Measurements from ENCODE around the gene SCAPER. TPM values are rescaled to one million over a fixed set of nuclear protein-coding genes. Genes with fewer than 3 reads are reported as not detected.

SCAPER gene
- polyA plus RNA-seq, 2 of the 4 experiments (the other 2 are of a cell fraction): 4.9 to 5.5 TPM

DNA sequence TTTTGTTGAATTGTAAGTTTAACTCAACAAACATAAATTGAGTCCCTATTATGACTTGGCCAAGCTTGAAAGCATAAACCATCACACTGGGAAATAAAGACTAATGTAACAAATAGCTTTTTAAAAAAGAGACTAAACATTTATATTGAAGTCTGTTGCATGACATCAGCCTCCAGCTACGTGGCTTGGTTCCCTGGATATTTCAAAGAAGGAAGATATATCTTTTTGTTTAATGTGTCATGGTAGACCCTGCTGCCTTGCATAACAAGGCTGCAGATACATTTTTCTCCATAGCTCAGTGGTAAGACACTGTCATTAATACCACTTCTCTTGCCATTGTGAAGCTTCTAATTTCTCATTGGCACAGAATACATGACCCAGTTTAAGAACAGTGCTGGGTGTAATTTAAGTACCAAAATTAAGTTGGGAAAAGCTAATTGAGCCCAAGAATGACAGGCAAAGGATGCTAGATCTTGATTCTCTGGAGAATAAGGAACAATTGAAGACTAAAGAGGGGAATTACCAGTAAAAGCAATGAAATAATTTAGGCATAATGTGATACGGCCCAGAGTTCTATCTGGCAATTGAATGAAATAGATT is 40.5 kb upstream of the SCAPER start:
- ChIA-PET CTCF (interaction anchor here (0.9 to 1.5 kb wide), 2 partner anchors 11 to 24 kb away, joined by 3 to 5 read pairs; no protein-coding TSS in a partner anchor), POLR2A (no interaction called here)
- H3K4me1 ChIP-seq: no peaks in the 10 kb centered on the region
- H3K4me3 ChIP-seq: no peak overlapping the region
- peak; percentile 56 for FAIRE-seq
- no peak for ATAC-seq
- DNase-seq (ENCODE audit: low read depth in 1 of 2, low spot score in 1 of 2): no peak
- TF ChIP-seq, protein P1, sequence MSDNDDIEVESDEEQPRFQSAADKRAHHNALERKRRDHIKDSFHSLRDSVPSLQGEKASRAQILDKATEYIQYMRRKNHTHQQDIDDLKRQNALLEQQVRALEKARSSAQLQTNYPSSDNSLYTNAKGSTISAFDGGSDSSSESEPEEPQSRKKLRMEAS (IDR thresholded peaks at IDR 0.05): no peak
- TF ChIP-seq MAFK (IDR thresholded peaks at IDR 0.05; ENCODE audit: partially characterized antibody): no peak
- TF ChIP-seq, protein P2, sequence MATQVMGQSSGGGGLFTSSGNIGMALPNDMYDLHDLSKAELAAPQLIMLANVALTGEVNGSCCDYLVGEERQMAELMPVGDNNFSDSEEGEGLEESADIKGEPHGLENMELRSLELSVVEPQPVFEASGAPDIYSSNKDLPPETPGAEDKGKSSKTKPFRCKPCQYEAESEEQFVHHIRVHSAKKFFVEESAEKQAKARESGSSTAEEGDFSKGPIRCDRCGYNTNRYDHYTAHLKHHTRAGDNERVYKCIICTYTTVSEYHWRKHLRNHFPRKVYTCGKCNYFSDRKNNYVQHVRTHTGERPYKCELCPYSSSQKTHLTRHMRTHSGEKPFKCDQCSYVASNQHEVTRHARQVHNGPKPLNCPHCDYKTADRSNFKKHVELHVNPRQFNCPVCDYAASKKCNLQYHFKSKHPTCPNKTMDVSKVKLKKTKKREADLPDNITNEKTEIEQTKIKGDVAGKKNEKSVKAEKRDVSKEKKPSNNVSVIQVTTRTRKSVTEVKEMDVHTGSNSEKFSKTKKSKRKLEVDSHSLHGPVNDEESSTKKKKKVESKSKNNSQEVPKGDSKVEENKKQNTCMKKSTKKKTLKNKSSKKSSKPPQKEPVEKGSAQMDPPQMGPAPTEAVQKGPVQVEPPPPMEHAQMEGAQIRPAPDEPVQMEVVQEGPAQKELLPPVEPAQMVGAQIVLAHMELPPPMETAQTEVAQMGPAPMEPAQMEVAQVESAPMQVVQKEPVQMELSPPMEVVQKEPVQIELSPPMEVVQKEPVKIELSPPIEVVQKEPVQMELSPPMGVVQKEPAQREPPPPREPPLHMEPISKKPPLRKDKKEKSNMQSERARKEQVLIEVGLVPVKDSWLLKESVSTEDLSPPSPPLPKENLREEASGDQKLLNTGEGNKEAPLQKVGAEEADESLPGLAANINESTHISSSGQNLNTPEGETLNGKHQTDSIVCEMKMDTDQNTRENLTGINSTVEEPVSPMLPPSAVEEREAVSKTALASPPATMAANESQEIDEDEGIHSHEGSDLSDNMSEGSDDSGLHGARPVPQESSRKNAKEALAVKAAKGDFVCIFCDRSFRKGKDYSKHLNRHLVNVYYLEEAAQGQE (IDR thresholded peaks at IDR 0.05): no peak
- TF ChIP-seq RCOR1 (IDR thresholded peaks at IDR 0.05; ENCODE audit: low read depth, low read length): no peak
- no peak for TF ChIP-seq HOXB13 (CRISPR knock-in tag; IDR thresholded peaks at IDR 0.05; ENCODE audit: low read depth)
- no peak for TF ChIP-seq ZFP36 (IDR thresholded peaks at IDR 0.05; ENCODE audit: borderline replicate concordance, partially characterized antibody)
- no peak for TF ChIP-seq RARB (CRISPR knock-in tag; IDR thresholded peaks at IDR 0.05)
- H3K9me3 ChIP-seq: no peaks in the 10 kb centered on the region
- H3K27ac ChIP-seq: no peak overlapping the region
- no peak overlapping the region for H3K4me2 ChIP-seq
- 92% methylated on average over 2 of the region's 2 CpGs for WGBS (ENCODE audit: missing lambda C conversion rate)

DNA sequence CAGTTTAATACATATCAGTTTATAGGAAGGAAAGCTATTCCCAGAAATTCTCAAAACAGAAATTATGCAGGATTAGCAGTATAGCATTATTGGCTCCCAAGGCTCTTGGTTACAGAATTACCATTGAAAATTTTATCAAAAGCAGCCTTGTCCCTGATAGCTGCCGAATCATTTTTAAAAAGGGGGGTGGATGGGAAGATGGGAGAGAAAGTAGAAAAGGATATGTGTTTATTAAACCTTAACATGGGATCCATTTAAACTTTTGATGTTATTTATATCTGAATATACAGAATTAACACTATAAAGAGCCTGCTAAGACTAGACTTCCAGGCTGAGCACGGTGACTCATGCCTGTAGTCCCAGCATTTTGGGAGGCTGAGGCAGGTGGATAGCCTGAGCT is 37.2 kb upstream of the SCAPER start:
- no peak overlapping the region for H3K4me2 ChIP-seq
- no peaks in the 10 kb centered on the region; the same call in 2 of the 3 replicates for H3K4me1 ChIP-seq
- CTCF ChIA-PET: interaction anchor here (1.1 to 2.0 kb wide), 6 partner anchors 9 to 691 kb away, joined by 3 to 6 read pairs (median 4); no protein-coding TSS in a partner anchor
- no peak for TF ChIP-seq BHLHE40 (IDR thresholded peaks at IDR 0.05; ENCODE audit: low read depth, low read length)
- TF ChIP-seq RAD21 (conservative IDR thresholded peaks at IDR 0.05 in 1 of 2, IDR thresholded peaks at IDR 0.05 in 1 of 2): no peak
- no peak for TF ChIP-seq JUN (IDR thresholded peaks at IDR 0.05)
- no peak for TF ChIP-seq HEYL (CRISPR knock-in tag; IDR thresholded peaks at IDR 0.05)
- TF ChIP-seq JUNB (IDR thresholded peaks at IDR 0.05): no peak
- 87% methylated on average over 2 of the region's 2 CpGs for WGBS (ENCODE audit: missing lambda C conversion rate)
- H3K27ac ChIP-seq: no peak overlapping the region
- DNase-seq (ENCODE audit: low read depth in 1 of 2, low spot score in 1 of 2) (no peak), ATAC-seq (no peak), FAIRE-seq (no peak)
- H3K4me3 ChIP-seq: no peak overlapping the region
- no peaks in the 10 kb centered on the region for H3K9me3 ChIP-seq
- POLR2A ChIA-PET: interaction anchor here (2.3 kb wide), 1 partner anchor 11 kb away, joined by 16 read pairs; the partner anchor contains the start of gene RCN2

DNA sequence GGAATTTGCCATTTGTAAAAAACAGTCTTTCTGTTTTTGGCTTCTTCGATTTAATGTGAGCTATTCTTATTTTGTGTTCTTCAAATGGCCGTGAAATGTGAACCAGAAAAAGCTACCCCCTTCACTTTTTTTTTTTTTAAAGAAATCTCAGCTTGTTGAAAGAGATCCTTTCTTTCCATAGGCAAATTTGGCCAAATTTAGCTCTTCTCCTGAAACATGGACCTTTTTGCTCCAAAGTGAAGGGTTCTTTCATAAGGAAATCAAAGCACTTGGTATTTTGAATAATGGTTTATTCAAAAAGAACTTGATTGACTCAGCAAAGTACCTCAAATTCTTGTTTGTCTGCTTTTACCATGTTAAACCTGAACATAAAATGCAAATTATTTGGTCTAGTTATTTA is 36.5 kb upstream of the SCAPER start:
- no peak for DNase-seq (ENCODE audit: low read depth in 1 of 2, low spot score in 1 of 2)
- CTCF ChIA-PET: interaction anchor here (0.6 to 2.0 kb wide), 11 partner anchors 10 to 692 kb away, joined by 3 to 6 read pairs (median 3); partner anchors contain the start of genes RCN2 and SCAPER

More for the DNA sequence above, 36.5 kb upstream of the SCAPER start:
- POLR2A ChIA-PET: interaction anchor here (2.1 kb wide), 1 partner anchor 10 kb away, joined by 10 read pairs; the partner anchor contains the start of gene RCN2
- Histone ChIP-seq H3K4me3 (no peak overlapping the region), H3K27ac (no peak overlapping the region), H3K4me1 (no peaks in the 10 kb centered on the region; the same call in 2 of the 3 replicates), H3K4me2 (no peak overlapping the region), H3K9me3 (no peaks in the 10 kb centered on the region)
- ATAC-seq (no peak), FAIRE-seq (peak; percentile 59)
- 90% methylated on average over 2 of the region's 2 CpGs for WGBS (ENCODE audit: missing lambda C conversion rate)
- TF ChIP-seq CEBPB (IDR thresholded peaks at IDR 0.05): no peak
- no peak for TF ChIP-seq POLR2A (IDR thresholded peaks at IDR 0.05; ENCODE audit: low read length)
- TF ChIP-seq RFX5 (IDR thresholded peaks at IDR 0.05): no peak
- no peak for TF ChIP-seq HOXB5 (CRISPR knock-in tag; IDR thresholded peaks at IDR 0.05)
- no peak for TF ChIP-seq KDM1A (IDR thresholded peaks at IDR 0.05; ENCODE audit: low read depth)
- TF ChIP-seq, protein P3, sequence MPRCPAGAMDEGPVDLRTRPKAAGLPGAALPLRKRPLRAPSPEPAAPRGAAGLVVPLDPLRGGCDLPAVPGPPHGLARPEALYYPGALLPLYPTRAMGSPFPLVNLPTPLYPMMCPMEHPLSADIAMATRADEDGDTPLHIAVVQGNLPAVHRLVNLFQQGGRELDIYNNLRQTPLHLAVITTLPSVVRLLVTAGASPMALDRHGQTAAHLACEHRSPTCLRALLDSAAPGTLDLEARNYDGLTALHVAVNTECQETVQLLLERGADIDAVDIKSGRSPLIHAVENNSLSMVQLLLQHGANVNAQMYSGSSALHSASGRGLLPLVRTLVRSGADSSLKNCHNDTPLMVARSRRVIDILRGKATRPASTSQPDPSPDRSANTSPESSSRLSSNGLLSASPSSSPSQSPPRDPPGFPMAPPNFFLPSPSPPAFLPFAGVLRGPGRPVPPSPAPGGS (IDR thresholded peaks at IDR 0.05): no peak
- no peak for TF ChIP-seq CHD4 (IDR thresholded peaks at IDR 0.05; ENCODE audit: borderline replicate concordance)
- TF ChIP-seq JUNB (IDR thresholded peaks at IDR 0.05): no peak
- no peak for TF ChIP-seq JUN (IDR thresholded peaks at IDR 0.05)
- TF ChIP-seq MAZ (IDR thresholded peaks at IDR 0.05; ENCODE audit: borderline replicate concordance, low read depth, low read length): no peak
- TF ChIP-seq ZNF302 (CRISPR knock-in tag; IDR thresholded peaks at IDR 0.05): no peak
- no peak for TF ChIP-seq NR3C1 (IDR thresholded peaks at IDR 0.05)
- TF ChIP-seq RARB (CRISPR knock-in tag; IDR thresholded peaks at IDR 0.05): no peak
- TF ChIP-seq, protein P1 (IDR thresholded peaks at IDR 0.05): no peak
- TF ChIP-seq ZC3H11A (IDR thresholded peaks at IDR 0.05): no peak
- TF ChIP-seq GATA3 (IDR thresholded peaks at IDR 0.05; ENCODE audit: borderline replicate concordance): no peak
- TF ChIP-seq SREBF2 (IDR thresholded peaks at IDR 0.05): no peak
- no peak for TF ChIP-seq NPAS2 (CRISPR knock-in tag; IDR thresholded peaks at IDR 0.05; ENCODE audit: borderline replicate concordance)

Measured in A549 (cell line).